Measurements from ENCODE around the gene INSL3.

Gene INSL3

DNA sequence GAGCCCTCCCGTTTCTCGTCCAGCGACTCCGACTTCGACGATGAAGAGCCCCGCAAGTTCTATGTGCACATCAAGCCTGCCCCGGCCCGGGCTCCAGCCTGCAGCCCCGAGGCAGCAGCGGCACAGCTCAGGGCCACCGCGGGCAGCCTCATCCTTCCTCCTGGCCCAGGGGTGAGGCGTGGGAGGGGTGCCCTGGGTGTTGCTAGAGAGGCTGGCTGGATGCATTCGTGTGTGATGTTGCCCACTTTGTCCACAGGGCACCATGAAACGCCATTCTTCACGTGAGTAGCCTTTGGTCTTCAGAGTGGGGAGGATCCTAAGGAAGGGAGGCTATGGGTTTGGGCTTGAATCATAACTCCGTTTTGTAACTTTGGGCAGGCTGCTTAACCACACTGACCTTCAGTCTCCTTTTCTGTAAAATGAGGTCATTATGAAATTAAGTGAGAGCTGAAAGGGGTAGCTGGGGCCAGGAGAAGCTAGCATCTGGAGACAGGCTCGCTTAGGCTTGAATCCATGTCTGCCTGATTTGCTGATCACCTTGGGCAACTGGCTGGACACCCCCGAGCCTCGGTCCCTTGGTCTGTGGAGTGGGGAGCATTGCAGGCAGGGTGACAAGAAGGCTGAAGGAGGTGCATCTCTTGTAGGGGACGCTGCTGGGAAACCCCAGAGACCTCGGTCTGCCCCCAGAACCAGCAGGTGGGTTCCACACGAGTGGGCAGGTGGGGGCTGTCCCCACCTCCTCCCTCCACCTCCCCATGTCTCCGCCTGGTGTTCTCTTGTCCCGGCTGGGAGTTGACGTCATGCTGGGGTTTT is 45.1 kb downstream of the INSL3 start:
- H4K20me1 ChIP-seq (ENCODE audit: insufficient read depth, low read length, poor library complexity, severe bottlenecking) = no peaks in the 10 kb centered on the region
- H3K27me3 ChIP-seq (ENCODE audit: insufficient read depth, low read length, poor library complexity, severe bottlenecking) = no peaks in the 10 kb centered on the region
- no peak overlapping the region for H2AFZ ChIP-seq (ENCODE audit: low read length)
- no peaks in the 10 kb centered on the region for H3K4me1 ChIP-seq (ENCODE audit: insufficient read depth, low read length, poor library complexity, severe bottlenecking)
- TF ChIP-seq, protein P1, sequence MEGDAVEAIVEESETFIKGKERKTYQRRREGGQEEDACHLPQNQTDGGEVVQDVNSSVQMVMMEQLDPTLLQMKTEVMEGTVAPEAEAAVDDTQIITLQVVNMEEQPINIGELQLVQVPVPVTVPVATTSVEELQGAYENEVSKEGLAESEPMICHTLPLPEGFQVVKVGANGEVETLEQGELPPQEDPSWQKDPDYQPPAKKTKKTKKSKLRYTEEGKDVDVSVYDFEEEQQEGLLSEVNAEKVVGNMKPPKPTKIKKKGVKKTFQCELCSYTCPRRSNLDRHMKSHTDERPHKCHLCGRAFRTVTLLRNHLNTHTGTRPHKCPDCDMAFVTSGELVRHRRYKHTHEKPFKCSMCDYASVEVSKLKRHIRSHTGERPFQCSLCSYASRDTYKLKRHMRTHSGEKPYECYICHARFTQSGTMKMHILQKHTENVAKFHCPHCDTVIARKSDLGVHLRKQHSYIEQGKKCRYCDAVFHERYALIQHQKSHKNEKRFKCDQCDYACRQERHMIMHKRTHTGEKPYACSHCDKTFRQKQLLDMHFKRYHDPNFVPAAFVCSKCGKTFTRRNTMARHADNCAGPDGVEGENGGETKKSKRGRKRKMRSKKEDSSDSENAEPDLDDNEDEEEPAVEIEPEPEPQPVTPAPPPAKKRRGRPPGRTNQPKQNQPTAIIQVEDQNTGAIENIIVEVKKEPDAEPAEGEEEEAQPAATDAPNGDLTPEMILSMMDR (conservative IDR thresholded peaks at IDR 0.05; ENCODE audit: low read length) = no peak
- TF ChIP-seq EZH2phosphoT487 (IDR thresholded peaks at IDR 0.05; ENCODE audit: borderline replicate concordance) = no peak
- H3K4me2 ChIP-seq (ENCODE audit: low read depth, low read length, poor library complexity, severe bottlenecking) = no peak overlapping the region
- H3K9ac ChIP-seq (ENCODE audit: low read depth, low read length, poor library complexity, severe bottlenecking) = no peak overlapping the region
- no peaks in the 10 kb centered on the region for H3F3A ChIP-seq (ENCODE audit: low read depth)
- H3K79me2 ChIP-seq (ENCODE audit: insufficient read depth, low read length) = no peaks in the 10 kb centered on the region
- H3K9me3 ChIP-seq (ENCODE audit: insufficient read depth, low read depth, low read length) = no peaks in the 10 kb centered on the region
- H3K9me2 ChIP-seq (replicated peaks; ENCODE audit: low read depth, low read length) = no peaks in the 10 kb centered on the region
- H3K4me3 ChIP-seq (ENCODE audit: low read length, poor library complexity, severe bottlenecking) = no peak overlapping the region
- peaks cover 39% of the 10 kb centered on the region; the same call in 1 of the 2 replicates for H3K36me3 ChIP-seq (ENCODE audit: insufficient read depth, low read length)

DNA sequence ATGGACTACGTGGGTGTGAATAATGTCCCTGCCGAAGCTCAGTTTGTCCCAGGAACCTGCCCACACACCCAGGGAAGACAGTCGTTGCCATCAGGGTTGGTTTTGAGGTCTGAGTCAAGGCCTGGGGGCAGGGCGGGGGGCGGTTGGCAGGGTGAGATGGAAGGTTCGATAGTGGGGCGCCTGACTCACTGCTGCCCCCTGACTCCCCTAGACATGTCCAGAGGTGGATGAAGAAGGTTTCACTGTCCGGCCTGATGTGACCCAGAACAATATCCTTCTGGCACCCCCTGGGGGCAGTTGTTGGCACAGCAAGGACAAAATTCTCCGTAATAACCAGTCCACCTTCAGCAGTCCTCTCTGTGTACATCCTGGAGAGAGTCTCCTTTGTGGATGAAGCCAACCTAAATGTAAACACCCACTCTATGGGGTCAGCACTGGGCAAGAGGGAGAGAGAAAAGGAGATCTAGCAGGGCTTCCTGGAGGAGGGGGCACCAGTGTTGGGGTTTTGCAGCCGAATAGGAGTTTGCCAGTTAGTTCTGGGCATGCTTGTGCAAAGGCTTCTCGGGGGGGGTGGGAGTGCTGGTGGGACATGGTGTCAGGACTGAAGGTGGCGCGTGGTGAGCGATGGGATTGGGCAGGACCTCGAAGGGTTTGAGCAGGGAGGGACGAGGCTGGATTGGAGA is 45.9 kb downstream of the INSL3 start:
- Histone ChIP-seq H2AFZ (ENCODE audit: low read length) (no peak overlapping the region), H4K20me1 (ENCODE audit: insufficient read depth, low read length, poor library complexity, severe bottlenecking) (no peaks in the 10 kb centered on the region), H3K36me3 (ENCODE audit: insufficient read depth, low read length) (peaks cover 46% of the 10 kb centered on the region; the same call in 1 of the 2 replicates), H3K9me3 (ENCODE audit: insufficient read depth, low read depth, low read length) (no peaks in the 10 kb centered on the region), H3K4me3 (ENCODE audit: low read length, poor library complexity, severe bottlenecking) (no peak overlapping the region), H3K9ac (ENCODE audit: low read depth, low read length, poor library complexity, severe bottlenecking) (no peak overlapping the region), H3K27me3 (ENCODE audit: insufficient read depth, low read length, poor library complexity, severe bottlenecking) (no peaks in the 10 kb centered on the region), H3K79me2 (ENCODE audit: insufficient read depth, low read length) (no peaks in the 10 kb centered on the region), H3F3A (ENCODE audit: low read depth) (no peaks in the 10 kb centered on the region), H3K4me1 (ENCODE audit: insufficient read depth, low read length, poor library complexity, severe bottlenecking) (no peaks in the 10 kb centered on the region), H3K9me2 (replicated peaks; ENCODE audit: low read depth, low read length) (no peaks in the 10 kb centered on the region), H3K4me2 (ENCODE audit: low read depth, low read length, poor library complexity, severe bottlenecking) (no peak overlapping the region)
- TF ChIP-seq, protein P1 (conservative IDR thresholded peaks at IDR 0.05; ENCODE audit: low read length) = peak; percentile 92
- no peak for TF ChIP-seq EZH2phosphoT487 (IDR thresholded peaks at IDR 0.05; ENCODE audit: borderline replicate concordance)

DNA sequence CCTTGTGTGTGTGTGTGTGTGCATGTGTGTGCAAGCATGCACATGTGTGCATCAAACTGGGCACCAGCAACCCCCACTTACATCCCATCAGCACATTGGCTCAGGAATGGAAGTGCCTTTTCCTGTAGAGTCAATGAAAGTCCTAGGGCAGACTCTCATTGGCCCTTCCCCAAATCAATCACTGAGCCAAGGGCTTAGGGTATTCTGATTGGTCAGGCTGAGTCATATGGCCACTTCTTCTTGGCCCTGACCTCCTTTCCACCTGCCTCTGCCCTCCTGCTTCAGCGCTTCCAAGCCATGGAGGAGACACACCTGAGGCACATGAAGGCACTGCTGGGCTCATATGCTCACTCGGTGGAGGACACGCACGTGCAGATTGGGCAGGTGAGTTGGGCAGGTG is 49.1 kb downstream of the INSL3 start:
- no peaks in the 10 kb centered on the region for H3F3A ChIP-seq (ENCODE audit: low read depth)
- no peaks in the 10 kb centered on the region for H3K9me3 ChIP-seq (ENCODE audit: insufficient read depth, low read depth, low read length)
- no peak overlapping the region for H3K4me3 ChIP-seq (ENCODE audit: low read length, poor library complexity, severe bottlenecking)
- peaks cover 56% of the 10 kb centered on the region; the same call in 1 of the 2 replicates for H3K36me3 ChIP-seq (ENCODE audit: insufficient read depth, low read length)
- no peaks in the 10 kb centered on the region for H3K9me2 ChIP-seq (replicated peaks; ENCODE audit: low read depth, low read length)
- no peak overlapping the region for H3K9ac ChIP-seq (ENCODE audit: low read depth, low read length, poor library complexity, severe bottlenecking)
- no peaks in the 10 kb centered on the region for H3K4me1 ChIP-seq (ENCODE audit: insufficient read depth, low read length, poor library complexity, severe bottlenecking)
- no peak overlapping the region for H2AFZ ChIP-seq (ENCODE audit: low read length)
- TF ChIP-seq, protein P1 (conservative IDR thresholded peaks at IDR 0.05; ENCODE audit: low read length) = no peak
- TF ChIP-seq EZH2phosphoT487 (IDR thresholded peaks at IDR 0.05; ENCODE audit: borderline replicate concordance) = no peak
- no peaks in the 10 kb centered on the region for H4K20me1 ChIP-seq (ENCODE audit: insufficient read depth, low read length, poor library complexity, severe bottlenecking)
- no peaks in the 10 kb centered on the region for H3K27me3 ChIP-seq (ENCODE audit: insufficient read depth, low read length, poor library complexity, severe bottlenecking)
- H3K4me2 ChIP-seq (ENCODE audit: low read depth, low read length, poor library complexity, severe bottlenecking) = no peak overlapping the region
- H3K79me2 ChIP-seq (ENCODE audit: insufficient read depth, low read length) = no peaks in the 10 kb centered on the region
